GOT3 (cell line): ENCODE data around the gene OFD1.
"Not testable (repeated sequence)": the region's sequence is repeated elsewhere in the genome, so short reads cannot be mapped to it uniquely, and the experiment has no call there.

ENCODE experiments used
- DNase-seq: peaks from one replicate; lab custom pipeline; 2025; ENCODE audit warnings: mixed read lengths; lab: John Stamatoyannopoulos, UW

The OFD1 gene

GRCh38 chrX:13702111-13702789, 32.3 kb upstream of the OFD1 start:
- no peak for DNase-seq

GRCh38 chrX:13703135-13703534, 31.4 kb upstream of the OFD1 start:
- DNase-seq, result no peak

GRCh38 chrX:13703589-13703988, 31.0 kb upstream of the OFD1 start:
- no peak for DNase-seq

GRCh38 chrX:13711141-13711540, 23.4 kb upstream of the OFD1 start:
- DNase-seq, result no peak

GRCh38 chrX:13716455-13716854, 18.1 kb upstream of the OFD1 start:
- DNase-seq, result no peak

GRCh38 chrX:13716905-13717304, 17.6 kb upstream of the OFD1 start:
- DNase-seq, result no peak

GRCh38 chrX:13717700-13718472, 16.7 kb upstream of the OFD1 start:
- DNase-seq, result peak; percentile 35

- no peak for DNase-seq
These were observed 15.2 kb upstream of the OFD1 start for GRCh38 chrX:13719192-13719856.

GRCh38 chrX:13721371-13721770, 13.2 kb upstream of the OFD1 start:
- DNase-seq, result no peak

- no peak for DNase-seq
These were observed 12.6 kb upstream of the OFD1 start for GRCh38 chrX:13721819-13722519.

GRCh38 chrX:13724878-13725277, 9.7 kb upstream of the OFD1 start:
- DNase-seq, result not testable (repeated sequence)

- not testable (repeated sequence) for DNase-seq
These were observed 8.0 kb upstream of the OFD1 start for GRCh38 chrX:13726583-13726982.

- not testable (repeated sequence) for DNase-seq
These were observed 4.0 kb upstream of the OFD1 start for GRCh38 chrX:13730523-13730922.

GRCh38 chrX:13732246-13733067, 2.1 kb upstream of the OFD1 start:
- DNase-seq, result no peak

- no peak for DNase-seq
These were observed 1.0 kb upstream of the OFD1 start for GRCh38 chrX:13733506-13733905.

GRCh38 chrX:13741695-13742094, 7.1 kb downstream of the OFD1 start:
- no peak for DNase-seq

GRCh38 chrX:13742397-13743176, 8.0 kb downstream of the OFD1 start:
- DNase-seq, result no peak

- no peak for DNase-seq
These were observed 13.3 kb downstream of the OFD1 start for GRCh38 chrX:13747836-13748235.

- DNase-seq, result no peak
These were observed 13.9 kb downstream of the OFD1 start for GRCh38 chrX:13748486-13748885.

- DNase-seq, result no peak
These were observed 15.7 kb downstream of the OFD1 start for GRCh38 chrX:13750204-13750603.

GRCh38 chrX:13750812-13751211, 16.3 kb downstream of the OFD1 start:
- DNase-seq, result no peak
